LoVo (cell line): ENCODE measurements around the gene LSM14B.
"Not testable (repeated sequence)": the region's sequence is repeated elsewhere in the genome, so short reads cannot be mapped to it uniquely, and the experiment has no call there.

Source experiments
- DNase-seq: peaks from one replicate; pipeline ENCODE4 v3.0.0-alpha.2; 2016; ENCODE audit warnings: low spot score

The LSM14B gene

GRCh38 chr20:62114894-62115293, 7.4 kb upstream of the LSM14B start:
- no peak for DNase-seq

- DNase-seq = not testable (repeated sequence)
These were observed 6.4 kb upstream of the LSM14B start for GRCh38 chr20:62115800-62116407.

- no peak for DNase-seq
These were observed 5.5 kb upstream of the LSM14B start for GRCh38 chr20:62116558-62117361.

GRCh38 chr20:62117362-62117646, 5.0 kb upstream of the LSM14B start:
- DNase-seq = no peak

GRCh38 chr20:62117658-62118057, 4.6 kb upstream of the LSM14B start:
- no peak for DNase-seq

GRCh38 chr20:62118113-62119043, 3.9 kb upstream of the LSM14B start:
- DNase-seq = no peak

GRCh38 chr20:62119115-62119514, 3.2 kb upstream of the LSM14B start:
- no peak for DNase-seq

- no peak for DNase-seq
These were observed 2.5 kb upstream of the LSM14B start for GRCh38 chr20:62119591-62120364.

- DNase-seq = no peak
These were observed 1.9 kb upstream of the LSM14B start for GRCh38 chr20:62120365-62120762.

- no peak for DNase-seq
These were observed 1.1 kb upstream of the LSM14B start for GRCh38 chr20:62120990-62121775.

- peak; percentile 44 for DNase-seq
These were observed 577 bp downstream of the LSM14B start for GRCh38 chr20:62122654-62123449.

- DNase-seq = no peak
These were observed 1.3 kb downstream of the LSM14B start for GRCh38 chr20:62123450-62124118.

- DNase-seq = no peak
These were observed 3.9 kb downstream of the LSM14B start for GRCh38 chr20:62126141-62126540.

GRCh38 chr20:62127799-62128198, 5.5 kb downstream of the LSM14B start:
- DNase-seq = no peak

GRCh38 chr20:62128502-62128901, 6.2 kb downstream of the LSM14B start:
- DNase-seq = no peak

- no peak for DNase-seq
These were observed 7.7 kb downstream of the LSM14B start for GRCh38 chr20:62129731-62130531.

- no peak for DNase-seq
These were observed 9.5 kb downstream of the LSM14B start for GRCh38 chr20:62131560-62132320.

GRCh38 chr20:62132421-62132820, 10.1 kb downstream of the LSM14B start:
- DNase-seq = no peak
